BLaER1 treated with 17β-estradiol and CSF1 and Interleukin-3, amounts not matched to agents 10 nM and 100 nM (cell line): ENCODE data around the gene AK4.

ENCODE experiments used
- H3K27ac ChIP-seq, 11 experiments: shearing (Covaris generic); formaldehyde crosslinking; 2 replicates each; pipeline ENCODE4 v1.8.1; 2022
- H3K27me3 ChIP-seq, 11 experiments: shearing (Covaris generic); formaldehyde crosslinking; 2 replicates each; pipeline ENCODE4 v1.8.1; 2022
- H3K36me3 ChIP-seq, 11 experiments: shearing (Covaris generic); formaldehyde crosslinking; 2 replicates each; pipeline ENCODE4 v1.8.1; 2022
- H3K4me1 ChIP-seq, 10 experiments: shearing (Covaris generic); formaldehyde crosslinking; 2 replicates each; pipeline ENCODE4 v1.8.1; 2022
- H3K4me2 ChIP-seq, 11 experiments: shearing (Covaris generic); formaldehyde crosslinking; 2 replicates each; pipeline ENCODE4 v1.8.1; 2022
- H3K4me3 ChIP-seq, 10 experiments: shearing (Covaris generic); formaldehyde crosslinking; 2 replicates each; pipeline ENCODE4 v1.8.1; 2022
- H3K9ac ChIP-seq, 11 experiments: shearing (Covaris generic); formaldehyde crosslinking; 2 replicates each; pipeline ENCODE4 v1.8.1; 2022
- H3K9me3 ChIP-seq, 11 experiments: shearing (Covaris generic); formaldehyde crosslinking; replicated peaks in 1 of 11; 2 replicates each; pipeline ENCODE4 v1.8.1; 2022
- H4K20me1 ChIP-seq, 11 experiments: shearing (Covaris generic); formaldehyde crosslinking; 2 replicates each; pipeline ENCODE4 v1.8.1; 2022
- Cebpa-rat ChIP-seq, 11 experiments: shearing (Covaris generic); IDR thresholded peaks; 2 replicates each; pipeline ENCODE4 v1.8.1; 2022

Gene AK4

GRCh38 chr1:65166572-65167305, 18.7 kb downstream of the AK4 start:
- TF ChIP-seq Cebpa-rat (IDR thresholded peaks at IDR 0.05): no peak
- H3K27me3 ChIP-seq: no peaks in the 10 kb centered on the region
- H3K4me1 ChIP-seq: peaks cover 12 to 72% (median 29%) of the 10 kb centered on the region in 10 experiments
- no peak overlapping the region for H3K9ac ChIP-seq
- H3K27ac ChIP-seq: peak overlapping the region in 2 of 11 experiments; percentile 48 to 54; a peak in 3 of 22 replicates
- peak overlapping the region in 2 of 11 experiments; percentile 69 to 80; a peak in 2 of 22 replicates for H3K4me2 ChIP-seq
- H4K20me1 ChIP-seq: peaks cover 0 to 97% (median 0%) of the 10 kb centered on the region in 11 experiments; a peak in 6 of 22 replicates
- peaks cover 0 to 6% (median 0%) of the 10 kb centered on the region in 11 experiments; a peak in 2 of 22 replicates for H3K9me3 ChIP-seq
- peaks cover 0 to 19% (median 5%) of the 10 kb centered on the region in 11 experiments; a peak in 6 of 22 replicates for H3K36me3 ChIP-seq
- no peak overlapping the region for H3K4me3 ChIP-seq

- Histone ChIP-seq H3K4me1 (peaks cover 12 to 78% (median 29%) of the 10 kb centered on the region in 10 experiments), H3K36me3 (peaks cover 0 to 16% (median 4%) of the 10 kb centered on the region in 11 experiments; a peak in 6 of 22 replicates), H3K27ac (no peak overlapping the region), H3K4me2 (no peak overlapping the region), H3K9ac (no peak overlapping the region), H3K4me3 (no peak overlapping the region), H4K20me1 (peaks cover 0 to 97% (median 0%) of the 10 kb centered on the region in 11 experiments; a peak in 5 of 22 replicates), H3K9me3 (0 out of 22 replicates have a peak, but pooled peaks cover 0 to 6% (median 0%) of the 10 kb centered on the region in 11 experiments), H3K27me3 (no peaks in the 10 kb centered on the region)
- no peak for TF ChIP-seq Cebpa-rat (IDR thresholded peaks at IDR 0.05)
These were observed 19.7 kb downstream of the AK4 start for GRCh38 chr1:65167586-65168242.

GRCh38 chr1:65168867-65169266, 20.9 kb downstream of the AK4 start:
- no peak for TF ChIP-seq Cebpa-rat (IDR thresholded peaks at IDR 0.05)
- no peak overlapping the region for H3K4me3 ChIP-seq
- H4K20me1 ChIP-seq: peaks cover 0 to 98% (median 0%) of the 10 kb centered on the region in 11 experiments; a peak in 7 of 22 replicates
- peaks cover 0 to 16% (median 0%) of the 10 kb centered on the region in 11 experiments; a peak in 5 of 22 replicates for H3K36me3 ChIP-seq
- H3K9me3 ChIP-seq: 0 out of 22 replicates have a peak, but pooled peaks cover 0 to 6% (median 0%) of the 10 kb centered on the region in 11 experiments
- H3K27me3 ChIP-seq: no peaks in the 10 kb centered on the region
- peaks cover 20 to 82% (median 36%) of the 10 kb centered on the region in 10 experiments for H3K4me1 ChIP-seq
- peak overlapping the region in 2 of 11 experiments; percentile 63; a peak in 1 of 22 replicates for H3K4me2 ChIP-seq
- H3K9ac ChIP-seq: no peak overlapping the region
- no peak overlapping the region for H3K27ac ChIP-seq

GRCh38 chr1:65170511-65171142, 22.6 kb downstream of the AK4 start:
- Histone ChIP-seq H3K4me2 (peak overlapping the region in 8 of 11 experiments; percentile 1 to 63 (median 60); a peak in 13 of 22 replicates), H3K4me3 (no peak overlapping the region), H3K27ac (peak overlapping the region in 6 of 11 experiments; percentile 11 to 38 (median 28); a peak in 9 of 22 replicates), H3K36me3 (peaks cover 0 to 21% (median 3%) of the 10 kb centered on the region in 11 experiments; a peak in 5 of 22 replicates), H3K9ac (no peak overlapping the region), H3K9me3 (0 out of 22 replicates have a peak, but pooled peaks cover 0 to 2% (median 0%) of the 10 kb centered on the region in 11 experiments), H3K4me1 (peaks cover 6 to 81% (median 38%) of the 10 kb centered on the region in 10 experiments; a peak in 19 of 20 replicates), H3K27me3 (no peaks in the 10 kb centered on the region), H4K20me1 (peaks cover 0 to 98% (median 0%) of the 10 kb centered on the region in 11 experiments; a peak in 7 of 22 replicates)
- TF ChIP-seq Cebpa-rat (IDR thresholded peaks at IDR 0.05): no peak; a peak in 1 of 22 replicates

- Histone ChIP-seq H3K9me3 (no peaks in the 10 kb centered on the region), H3K4me2 (peak overlapping the region in 5 of 11 experiments; percentile 27 to 67 (median 50); a peak in 11 of 22 replicates), H4K20me1 (peaks cover 0 to 98% (median 3%) of the 10 kb centered on the region in 11 experiments; a peak in 7 of 22 replicates), H3K4me3 (no peak overlapping the region), H3K9ac (no peak overlapping the region), H3K4me1 (peaks cover 0 to 76% (median 33%) of the 10 kb centered on the region in 10 experiments; a peak in 16 of 20 replicates), H3K36me3 (peaks cover 0 to 19% (median 0%) of the 10 kb centered on the region in 11 experiments; a peak in 5 of 22 replicates), H3K27me3 (no peaks in the 10 kb centered on the region), H3K27ac (no peak overlapping the region)
- no peak for TF ChIP-seq Cebpa-rat (IDR thresholded peaks at IDR 0.05)
These were observed 25.1 kb downstream of the AK4 start for GRCh38 chr1:65172936-65173690.

- Histone ChIP-seq H3K4me3 (no peak overlapping the region), H3K27ac (peak overlapping the region in 5 of 11 experiments; percentile 4 to 54 (median 38); a peak in 6 of 22 replicates), H3K4me2 (peak overlapping the region in 7 of 11 experiments; percentile 11 to 67 (median 50); a peak in 7 of 22 replicates), H4K20me1 (peaks cover 0 to 100% (median 3%) of the 10 kb centered on the region in 11 experiments; a peak in 7 of 22 replicates), H3K27me3 (no peaks in the 10 kb centered on the region), H3K9ac (no peak overlapping the region), H3K9me3 (no peaks in the 10 kb centered on the region), H3K4me1 (peaks cover 0 to 66% (median 33%) of the 10 kb centered on the region in 10 experiments; a peak in 16 of 20 replicates), H3K36me3 (peaks cover 0 to 12% (median 0%) of the 10 kb centered on the region in 11 experiments; a peak in 5 of 22 replicates)
- TF ChIP-seq Cebpa-rat (IDR thresholded peaks at IDR 0.05): no peak
These were observed 26.6 kb downstream of the AK4 start for GRCh38 chr1:65174585-65174984.

GRCh38 chr1:65175171-65176055, 27.4 kb downstream of the AK4 start:
- Histone ChIP-seq H3K4me3 (no peak overlapping the region), H4K20me1 (peaks cover 0 to 100% (median 3%) of the 10 kb centered on the region in 11 experiments; a peak in 7 of 22 replicates), H3K9me3 (no peaks in the 10 kb centered on the region), H3K27me3 (no peaks in the 10 kb centered on the region), H3K9ac (no peak overlapping the region), H3K36me3 (peaks cover 0 to 12% (median 0%) of the 10 kb centered on the region in 11 experiments; a peak in 5 of 22 replicates), H3K4me1 (peaks cover 0 to 57% (median 26%) of the 10 kb centered on the region in 10 experiments; a peak in 16 of 20 replicates), H3K4me2 (peak overlapping the region in 4 of 11 experiments; percentile 20 to 67 (median 56); a peak in 5 of 22 replicates), H3K27ac (no peak overlapping the region)
- no peak for TF ChIP-seq Cebpa-rat (IDR thresholded peaks at IDR 0.05)
